Esophagus muscularis mucosa (tissue), 4 donors: Measurements from ENCODE around the gene CSNK2A1. TPM values are rescaled to one million over a fixed set of nuclear protein-coding genes. Genes with fewer than 3 reads are reported as not detected.

Experiments used
- DNase-seq: peaks from one replicate; pipeline ENCODE4 v3.0.0-alpha.2; 2017; ENCODE audit errors: extremely low spot score
- H3K27ac ChIP-seq, 4 donors: fragments of 200-600 bp; sonication (generic); replicated peaks in 1 of 4; 1 replicate in 3 of 4; 2 replicates in 1 of 4; pipeline ENCODE4 v1.5.1; 2016 to 2019; ENCODE audit warnings: mild to moderate bottlenecking in 1 of 4
- H3K27me3 ChIP-seq, 4 donors: fragments of 200-600 bp; sonication (generic); one replicate each; pipeline versions ENCODE4 v1.5.1 to v1.6.0; 2016 to 2019
- H3K36me3 ChIP-seq, 4 donors: fragments of 200-600 bp; sonication (generic); one replicate each; pipeline ENCODE4 v1.5.1; 2016 to 2019
- H3K4me1 ChIP-seq, 4 donors: fragments of 200-600 bp; sonication (generic); one replicate each; pipeline ENCODE4 v1.5.1; 2016 to 2019
- H3K4me3 ChIP-seq, 4 donors: fragments of 200-600 bp; sonication (generic); 1 replicate in 2 of 4; 2 replicates in 2 of 4; pipeline ENCODE4 v1.5.1; 2016 to 2019; ENCODE audit warnings: mild to moderate bottlenecking in 4 of 4, moderate library complexity in 1 of 4
- H3K9me3 ChIP-seq, 4 donors: fragments of 200-600 bp; sonication (generic); 1 replicate in 3 of 4; 2 replicates in 1 of 4; pipeline ENCODE4 v1.5.1; 2016 to 2019
- EP300 ChIP-seq: sonication (generic); formaldehyde crosslinking; IDR thresholded peaks from one replicate; pipeline ENCODE4 v1.6.1; 2017; ENCODE audit warnings: antibody characterized with exemption
- POLR2A ChIP-seq: fragments of 450-650 bp; IDR thresholded peaks from one replicate; pipeline ENCODE4 v1.6.1; 2017; ENCODE audit warnings: antibody characterized with exemption, moderate library complexity, mild to moderate bottlenecking, low read depth
- POLR2AphosphoS5 ChIP-seq, 2 donors: sonication (generic); formaldehyde crosslinking; IDR thresholded peaks; one replicate each; pipeline ENCODE4 v1.6.1; 2017; ENCODE audit warnings: antibody characterized with exemption in 2 of 2
- WGBS: methylation state at CpG from one replicate; pipeline ENCODE4 v1.1.5; 2018; 5-methylcytosine and 5-hydroxymethylcytosine counted together
- intact Hi-C: fragments of 100-400 bp; cut with DNase I; formaldehyde crosslinking; loops from one replicate; pipeline ENCODE4 v1.15.1; 2023
- total RNA-seq, 4 donors: library from RNA; depleted of rRNA; stranded (reverse); fragments of >200 nt; gene quantifications; one replicate each; pipeline versions ENCODE4 v1.1.0 to v1.2.1, GENCODE V29; 2016
- TF ChIP-seq, protein P1 (sequence below), 3 experiments: fragments of 200-600 bp in 2 of 3; fragments of 450-650 bp in 1 of 3; sonication (generic) in 2 of 3; IDR thresholded peaks; one replicate each; pipeline ENCODE4 v1.5.1; 2017 to 2019; ENCODE audit warnings: antibody characterized with exemption in 3 of 3, mild to moderate bottlenecking in 2 of 3, moderate library complexity in 1 of 3

Gene CSNK2A1
- total RNA-seq, result 10 to 100 TPM; 41.5 to 69.5 (median 53.6) TPM

DNA sequence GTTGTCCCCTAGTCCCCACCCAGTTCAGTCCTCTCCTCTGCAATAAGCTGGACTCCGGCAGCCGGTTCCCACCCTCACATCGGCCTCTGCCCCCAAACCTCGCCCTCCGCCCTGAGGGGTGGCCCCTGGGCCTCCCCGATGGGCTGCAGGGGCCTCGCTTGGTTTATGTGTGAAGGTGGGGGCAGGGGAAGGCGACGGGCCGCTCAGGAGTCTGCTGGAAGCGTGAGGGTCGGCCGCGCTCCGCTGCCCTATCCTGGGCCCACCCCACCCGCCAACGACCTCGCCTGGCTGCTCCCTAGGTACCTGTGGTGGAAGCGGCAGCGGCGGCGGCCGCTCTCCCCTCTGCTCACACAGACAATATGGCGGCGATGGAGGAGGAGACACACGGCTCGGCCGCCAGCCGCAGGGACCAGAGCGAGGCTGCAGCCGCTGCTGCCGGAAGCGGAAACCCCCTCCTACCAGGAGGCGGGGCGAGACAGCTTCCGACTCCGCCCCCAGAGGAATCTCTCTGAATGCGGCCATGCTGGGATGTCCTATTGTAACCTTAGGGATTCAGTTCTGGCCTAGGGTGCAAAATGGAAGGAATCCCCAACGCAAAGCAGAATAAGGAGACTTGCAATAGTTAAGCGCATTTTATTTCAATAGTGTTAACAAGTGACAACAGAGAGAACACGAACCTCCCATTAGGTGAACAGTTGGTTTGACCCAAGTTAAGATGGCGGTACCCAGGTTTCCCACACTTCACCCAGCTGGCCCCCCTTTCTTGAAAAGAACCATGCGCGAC, at the start of gene CSNK2A1:
TSS of gene CSNK2A1 (minus strand) at position 422 of the 784 bp plus-strand sequence. CDS start 35,239 bp downstream, outside the sequence.
- WGBS, result under 1% methylated on average over 32 of the region's 44 CpGs
- TF ChIP-seq POLR2AphosphoS5 (IDR thresholded peaks at IDR 0.05), result peak; percentile 88 to 92
- no peak for TF ChIP-seq EP300
- TF ChIP-seq, protein P1, sequence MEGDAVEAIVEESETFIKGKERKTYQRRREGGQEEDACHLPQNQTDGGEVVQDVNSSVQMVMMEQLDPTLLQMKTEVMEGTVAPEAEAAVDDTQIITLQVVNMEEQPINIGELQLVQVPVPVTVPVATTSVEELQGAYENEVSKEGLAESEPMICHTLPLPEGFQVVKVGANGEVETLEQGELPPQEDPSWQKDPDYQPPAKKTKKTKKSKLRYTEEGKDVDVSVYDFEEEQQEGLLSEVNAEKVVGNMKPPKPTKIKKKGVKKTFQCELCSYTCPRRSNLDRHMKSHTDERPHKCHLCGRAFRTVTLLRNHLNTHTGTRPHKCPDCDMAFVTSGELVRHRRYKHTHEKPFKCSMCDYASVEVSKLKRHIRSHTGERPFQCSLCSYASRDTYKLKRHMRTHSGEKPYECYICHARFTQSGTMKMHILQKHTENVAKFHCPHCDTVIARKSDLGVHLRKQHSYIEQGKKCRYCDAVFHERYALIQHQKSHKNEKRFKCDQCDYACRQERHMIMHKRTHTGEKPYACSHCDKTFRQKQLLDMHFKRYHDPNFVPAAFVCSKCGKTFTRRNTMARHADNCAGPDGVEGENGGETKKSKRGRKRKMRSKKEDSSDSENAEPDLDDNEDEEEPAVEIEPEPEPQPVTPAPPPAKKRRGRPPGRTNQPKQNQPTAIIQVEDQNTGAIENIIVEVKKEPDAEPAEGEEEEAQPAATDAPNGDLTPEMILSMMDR (IDR thresholded peaks at IDR 0.05), result no peak
- TF ChIP-seq POLR2A, result no peak
- Histone ChIP-seq H3K27ac (peak within 1 kb of the TSS; percentile 84 to 94 (median 86)), H3K4me3 (peak within 1 kb of the TSS; percentile 80 to 98 (median 89)), H3K4me1 (peaks cover 31 to 43% (median 39%) of the 10 kb centered on the region in 4 donors), H3K36me3 (no peaks in the 10 kb centered on the region), H3K9me3 (no peaks in the 10 kb centered on the region), H3K27me3 (no peaks in the 10 kb centered on the region)
- DNase-seq, result peak; percentile 98
- intact Hi-C loops, result loop anchor here (5.0 kb wide), 1 partner anchor 109 kb away; the partner anchor contains the start of gene SRXN1

DNA sequence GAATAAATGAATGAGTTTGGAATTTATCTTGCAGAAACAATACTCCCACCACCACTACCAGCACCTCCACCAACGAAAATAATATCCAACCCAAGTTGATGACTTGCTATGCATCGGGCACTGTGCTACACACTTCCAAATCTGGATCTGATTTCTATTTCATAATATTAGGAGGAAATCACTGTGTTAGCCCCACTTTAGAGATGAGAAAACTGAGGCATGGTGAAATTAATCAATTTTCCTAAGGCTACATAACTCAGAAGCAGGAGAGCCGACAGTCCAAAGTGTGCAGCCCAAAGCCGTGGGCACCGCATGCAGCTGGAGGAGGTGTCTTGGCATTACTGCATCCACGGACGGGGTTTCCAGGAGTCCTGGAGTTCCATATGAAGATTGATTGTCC, 48.9 kb upstream of the CSNK2A1 start:
- intact Hi-C loops, result no loop called here
- Histone ChIP-seq H3K27ac (no peak overlapping the region), H3K36me3 (no peaks in the 10 kb centered on the region), H3K4me1 (peaks cover 0 to 23% (median 13%) of the 10 kb centered on the region in 4 donors), H3K27me3 (peaks cover 0 to 42% (median 3%) of the 10 kb centered on the region in 4 donors), H3K9me3 (no peaks in the 10 kb centered on the region), H3K4me3 (no peak overlapping the region)
- no peak for DNase-seq
- TF ChIP-seq POLR2AphosphoS5 (IDR thresholded peaks at IDR 0.05) (no peak), POLR2A (no peak)
- WGBS, result 85% methylated on average over 7 of the region's 7 CpGs

DNA sequence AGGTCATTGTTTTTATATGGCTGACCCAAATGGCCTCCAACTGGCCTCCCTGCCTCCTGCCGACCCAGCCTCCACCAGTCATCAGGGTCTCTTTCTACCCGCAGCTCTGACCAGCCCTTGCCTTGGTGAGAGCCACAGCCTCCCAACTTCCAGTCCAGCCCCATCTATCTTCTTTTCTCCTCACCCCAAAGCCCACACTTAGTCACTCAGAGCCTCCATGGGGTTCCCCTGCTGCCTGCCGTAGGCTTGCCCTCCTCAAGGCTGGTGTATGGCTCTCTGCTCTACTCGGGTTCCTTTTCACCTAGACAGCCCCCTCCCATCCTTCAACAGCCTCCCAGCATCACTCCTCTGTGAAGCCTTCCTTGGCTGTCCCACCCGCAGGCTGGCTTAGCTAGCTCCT, 48.4 kb upstream of the CSNK2A1 start:
- H3K36me3 ChIP-seq, result no peaks in the 10 kb centered on the region
- H3K4me1 ChIP-seq, result peaks cover 0 to 23% (median 13%) of the 10 kb centered on the region in 4 donors
- peaks cover 0 to 37% (median 3%) of the 10 kb centered on the region in 4 donors for H3K27me3 ChIP-seq
- intact Hi-C loops, result no loop called here
- no peak overlapping the region for H3K4me3 ChIP-seq
- TF ChIP-seq EP300 (no peak), POLR2A (no peak), POLR2AphosphoS5 (IDR thresholded peaks at IDR 0.05) (no peak)
- TF ChIP-seq, protein P1 (IDR thresholded peaks at IDR 0.05), result no peak
- H3K27ac ChIP-seq, result no peak overlapping the region
- WGBS, result 84% methylated on average over 5 of the region's 5 CpGs
- no peak for DNase-seq
- no peaks in the 10 kb centered on the region for H3K9me3 ChIP-seq

DNA sequence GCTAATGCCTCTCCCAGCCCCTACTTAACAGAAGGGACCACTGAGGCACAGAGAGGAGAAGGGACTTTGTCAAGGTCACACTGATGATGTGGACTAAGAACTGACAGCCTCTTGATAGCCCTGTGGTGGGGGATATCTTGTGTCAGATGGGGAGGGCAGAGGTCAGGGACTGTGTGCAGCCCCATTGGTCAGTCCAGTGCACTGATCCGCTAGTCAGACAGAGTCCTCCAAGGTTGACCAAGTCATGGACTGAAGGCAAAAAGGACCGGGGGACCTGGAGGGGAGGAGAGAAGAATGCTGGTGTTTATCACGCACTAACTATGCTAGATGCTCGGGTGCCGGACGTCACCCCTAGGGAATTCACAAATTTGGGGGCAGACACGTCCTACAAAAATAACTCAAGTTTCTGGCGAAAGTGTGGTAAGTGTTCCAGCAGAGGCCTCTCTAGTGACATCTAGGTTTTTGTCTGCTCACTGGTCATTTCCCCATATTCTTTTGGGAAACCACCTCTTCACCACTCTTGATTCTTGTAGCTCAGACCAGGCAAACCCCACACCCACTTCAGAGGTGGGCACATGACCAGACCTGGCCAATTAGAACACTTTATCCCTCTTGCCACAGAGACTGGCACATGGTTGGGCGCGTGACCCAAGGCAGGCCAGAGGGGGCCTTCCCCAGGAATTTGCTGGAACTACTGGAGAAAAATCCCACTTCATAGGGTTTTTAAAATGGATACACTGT, 45.5 kb upstream of the CSNK2A1 start:
- intact Hi-C loops, result no loop called here
- no peak for DNase-seq
- Histone ChIP-seq H3K4me1 (peaks cover 0 to 15% (median 10%) of the 10 kb centered on the region in 4 donors), H3K9me3 (no peaks in the 10 kb centered on the region), H3K4me3 (no peak overlapping the region), H3K27me3 (peaks cover 0 to 28% (median 0%) of the 10 kb centered on the region in 4 donors), H3K36me3 (no peaks in the 10 kb centered on the region), H3K27ac (no peak overlapping the region)
- TF ChIP-seq EP300 (no peak), POLR2AphosphoS5 (IDR thresholded peaks at IDR 0.05) (no peak)
- TF ChIP-seq, protein P1 (IDR thresholded peaks at IDR 0.05), result no peak
- WGBS, result 64% methylated on average over 10 of the region's 10 CpGs

DNA sequence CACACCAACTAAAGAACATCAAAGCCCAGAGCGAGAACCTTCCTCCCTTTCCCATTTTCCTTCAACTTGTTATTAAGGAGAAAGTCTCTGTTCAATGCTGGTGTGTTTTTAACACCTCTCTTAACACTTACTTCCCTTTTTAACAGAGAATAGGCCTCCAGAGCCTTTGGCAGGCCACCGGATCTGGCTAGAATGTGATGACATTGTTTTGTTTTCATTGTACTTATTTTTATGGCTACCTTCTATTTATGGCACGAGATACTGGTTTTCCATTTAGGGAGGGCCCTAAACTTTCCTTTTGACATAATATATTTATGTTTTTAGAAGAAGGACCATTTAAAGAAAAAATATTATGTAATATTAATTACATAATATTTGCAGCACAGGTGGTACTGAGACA, 44.9 kb upstream of the CSNK2A1 start:
- Histone ChIP-seq H3K27me3 (peaks cover 0 to 26% (median 0%) of the 10 kb centered on the region in 4 donors), H3K36me3 (no peaks in the 10 kb centered on the region), H3K4me1 (peaks cover 0 to 15% (median 10%) of the 10 kb centered on the region in 4 donors), H3K4me3 (no peak overlapping the region), H3K9me3 (no peaks in the 10 kb centered on the region), H3K27ac (no peak overlapping the region)
- intact Hi-C loops, result no loop called here
- DNase-seq, result no peak
- TF ChIP-seq, protein P1 (IDR thresholded peaks at IDR 0.05), result no peak
- TF ChIP-seq EP300 (no peak), POLR2A (no peak), POLR2AphosphoS5 (IDR thresholded peaks at IDR 0.05) (no peak)
- WGBS, result 48% methylated on average over 3 of the region's 3 CpGs
